Left lung (tissue), 10 donors: ENCODE results near the gene SLC25A12. TPM values are rescaled to one million over a fixed set of nuclear protein-coding genes. Genes with fewer than 3 reads are reported as not detected.
A peak's percentile ranks its signal among the peaks of the same experiment; 100 is the strongest.

ENCODE experiments used
- ATAC-seq: fragments of 200-7000 bp; cut with Tn5 transposase; one replicate; pipeline ENCODE4 v1.9.1; 2020; ENCODE audit warnings: moderate library complexity
- DNase-seq, 4 donors: peaks; one replicate each; pipeline ENCODE4 v3.0.0-alpha.2; 2013 to 2020
- H3K27ac ChIP-seq, 2 donors: fragments of 200-600 bp; sonication (generic) in 1 of 2; one replicate each; pipeline versions ENCODE4 v1.5.0 to v1.8.0; 2020 to 2021
- H3K27me3 ChIP-seq, 2 donors: fragments of 200-600 bp; sonication (generic) in 1 of 2; one replicate each; pipeline versions ENCODE4 v1.5.0 to v1.8.0; 2020 to 2021
- H3K36me3 ChIP-seq, 2 donors: fragments of 200-600 bp; sonication (generic) in 1 of 2; one replicate each; pipeline versions ENCODE4 v1.5.0 to v1.8.0; 2020 to 2021
- H3K4me1 ChIP-seq, 2 donors: fragments of 200-600 bp; one replicate each; pipeline ENCODE4 v1.8.0; 2021
- H3K4me3 ChIP-seq, 2 donors: fragments of 200-600 bp; sonication (generic) in 1 of 2; one replicate each; pipeline versions ENCODE4 v1.5.0 to v1.8.0; 2020 to 2021; ENCODE audit warnings: mild to moderate bottlenecking in 1 of 2
- H3K9me3 ChIP-seq, 2 donors: fragments of 200-600 bp; sonication (generic) in 1 of 2; one replicate each; pipeline versions ENCODE4 v1.5.0 to v1.8.0; 2020 to 2021
- CTCF ChIP-seq, 2 donors: fragments of 200-600 bp; sonication (generic) in 1 of 2; IDR thresholded peaks; one replicate each; pipeline versions ENCODE4 v1.5.0 to v1.8.0; 2021; ENCODE audit warnings: antibody characterized with exemption in 2 of 2
- intact Hi-C, 2 donors: fragments of 100-400 bp; cut with DNase I; formaldehyde crosslinking; loops; one replicate each; pipeline versions ENCODE4 v1.11.2 to v1.14.2; 2022
- polyA plus RNA-seq, 6 donors: library from polyadenylated mRNA; unstranded; fragments of 120-200 nt; gene quantifications; one replicate each; pipeline ENCODE4 v1.2.1, GENCODE V29; 2013; ENCODE audit not compliant: insufficient read length in 6 of 6
- total RNA-seq, 2 donors: library from RNA; stranded (reverse); fragmentation: NEBNext Ultra II Directional; extraction: Animal tissue kit (Norgen Biotek cat#: 25700); gene quantifications; one replicate each; pipeline ENCODE4 v1.2.1, GENCODE V29; 2021
- donor health status: DM: no; HTN: yes; CAD: no.
- donor health status: DM: no; HTN: no; CAD: no.

Gene SLC25A12
- total and polyA plus RNA-seq, 8 donors: 10.1 to 32.2 (median 25.5) TPM

- ATAC-seq: no peak
- intact Hi-C loops: no loop called here
- Histone ChIP-seq H3K27me3 (no peaks in the 10 kb centered on the region), H3K4me3 (no peak overlapping the region), H3K4me1 (no peaks in the 10 kb centered on the region), H3K36me3 (peaks cover 0 to 4% of the 10 kb centered on the region in 2 donors), H3K9me3 (no peaks in the 10 kb centered on the region), H3K27ac (no peak overlapping the region)
- DNase-seq: no peak
- no peak for TF ChIP-seq CTCF (IDR thresholded peaks at IDR 0.05)
Observed at GRCh38 chr2:171804456-171804855, 89.6 kb downstream of the SLC25A12 start.

- DNase-seq (no peak), ATAC-seq (no peak)
- Histone ChIP-seq H3K36me3 (peaks cover 0 to 4% of the 10 kb centered on the region in 2 donors), H3K9me3 (no peaks in the 10 kb centered on the region), H3K4me3 (no peak overlapping the region), H3K27ac (no peak overlapping the region), H3K27me3 (no peaks in the 10 kb centered on the region), H3K4me1 (no peaks in the 10 kb centered on the region)
- no peak for TF ChIP-seq CTCF (IDR thresholded peaks at IDR 0.05)
- intact Hi-C loops: no loop called here
Observed at GRCh38 chr2:171803757-171804156, 90.3 kb downstream of the SLC25A12 start.

- no peaks in the 10 kb centered on the region for H3K9me3 ChIP-seq
- H3K4me1 ChIP-seq: peaks cover 0 to 7% of the 10 kb centered on the region in 2 donors
- intact Hi-C loops: no loop called here
- ATAC-seq (no peak), DNase-seq (no peak)
- H3K27me3 ChIP-seq: no peaks in the 10 kb centered on the region
- no peak overlapping the region for H3K4me3 ChIP-seq
- H3K27ac ChIP-seq: no peak overlapping the region
- TF ChIP-seq CTCF (IDR thresholded peaks at IDR 0.05): no peak
- no peaks in the 10 kb centered on the region for H3K36me3 ChIP-seq
Observed at GRCh38 chr2:171800639-171801038, 93.4 kb downstream of the SLC25A12 start.

- peaks cover 0 to 7% of the 10 kb centered on the region in 2 donors for H3K4me1 ChIP-seq
- H3K4me3 ChIP-seq: no peak overlapping the region
- H3K27ac ChIP-seq: no peak overlapping the region
- intact Hi-C loops: no loop called here
- no peaks in the 10 kb centered on the region for H3K27me3 ChIP-seq
- ATAC-seq: peak; percentile 51
- no peaks in the 10 kb centered on the region for H3K9me3 ChIP-seq
- no peak for TF ChIP-seq CTCF (IDR thresholded peaks at IDR 0.05)
- peaks cover 0 to 3% of the 10 kb centered on the region in 2 donors for H3K36me3 ChIP-seq
- DNase-seq: no peak
Observed at GRCh38 chr2:171798156-171798820, 95.8 kb downstream of the SLC25A12 start.

- Histone ChIP-seq H3K36me3 (peaks cover 0 to 35% of the 10 kb centered on the region in 2 donors), H3K4me3 (no peak overlapping the region), H3K4me1 (peaks cover 0 to 7% of the 10 kb centered on the region in 2 donors), H3K9me3 (no peaks in the 10 kb centered on the region), H3K27me3 (no peaks in the 10 kb centered on the region), H3K27ac (no peak overlapping the region)
- ATAC-seq (no peak), DNase-seq (no peak)
- TF ChIP-seq CTCF (IDR thresholded peaks at IDR 0.05): no peak
- intact Hi-C loops: no loop called here
Observed at GRCh38 chr2:171794918-171795317, 99.1 kb downstream of the SLC25A12 start.
